Thymus (tissue), 11 donors: ENCODE measurements around the gene ZNF444. TPM values are rescaled to one million over a fixed set of nuclear protein-coding genes. Genes with fewer than 3 reads are reported as not detected.

Source experiments
- DNase-seq, 9 donors: peaks; one replicate each; pipeline ENCODE4 v3.0.0-alpha.2; 2013; ENCODE audit warnings: low spot score in 9 of 9, low read depth in 6 of 9, missing footprints in 1 of 9
- H3K27ac ChIP-seq, 2 donors: one replicate each; pipeline ENCODE4 v1.5.1; 2013; ENCODE audit warnings: control low read depth in 1 of 2, low read depth in 1 of 2, low read length in 1 of 2, mild to moderate bottlenecking in 1 of 2, moderate library complexity in 1 of 2
- H3K27me3 ChIP-seq, 2 donors: one replicate each; pipeline ENCODE4 v1.5.1; 2013; ENCODE audit warnings: low read length in 1 of 2; ENCODE audit not compliant: control insufficient read depth in 2 of 2, insufficient read depth in 1 of 2
- H3K36me3 ChIP-seq, 2 donors: one replicate each; pipeline ENCODE4 v1.5.1; 2013; ENCODE audit warnings: low read length in 1 of 2, mild to moderate bottlenecking in 1 of 2, moderate library complexity in 1 of 2; ENCODE audit not compliant: control insufficient read depth in 2 of 2, insufficient read depth in 2 of 2
- H3K4me1 ChIP-seq, 2 donors: one replicate each; pipeline ENCODE4 v1.5.1; 2013; ENCODE audit warnings: low read length in 2 of 2; ENCODE audit not compliant: control insufficient read depth in 2 of 2, insufficient read depth in 2 of 2
- H3K4me3 ChIP-seq, 2 donors: one replicate each; pipeline ENCODE4 v1.5.1; 2013; ENCODE audit warnings: low read length in 2 of 2, control low read depth in 1 of 2, mild to moderate bottlenecking in 1 of 2
- H3K9me3 ChIP-seq, 2 donors: one replicate each; pipeline ENCODE4 v1.5.1; 2013; ENCODE audit warnings: low read length in 1 of 2, mild to moderate bottlenecking in 1 of 2; ENCODE audit not compliant: control insufficient read depth in 2 of 2, insufficient read depth in 1 of 2
- WGBS: extraction: QIAGEN DNeasy Blood & Tissue Kit; methylation state at CpG from one replicate; pipeline ENCODE4 v1.1.7; 2013; 5-methylcytosine and 5-hydroxymethylcytosine counted together
- polyA plus RNA-seq: library from polyadenylated mRNA; stranded (reverse); fragments of 200-250 nt; gene quantifications from one replicate; pipeline ENCODE4 v1.2.3, GENCODE V29; 2013
- total RNA-seq: library from RNA; stranded (reverse); fragments of 120-200 nt; gene quantifications from one replicate; pipeline ENCODE4 v1.2.4, GENCODE V29; 2013
- donor health status: healthy.

ZNF444 gene
- total and polyA plus RNA-seq, 2 donors = 21.2 to 45.5 TPM

DNA sequence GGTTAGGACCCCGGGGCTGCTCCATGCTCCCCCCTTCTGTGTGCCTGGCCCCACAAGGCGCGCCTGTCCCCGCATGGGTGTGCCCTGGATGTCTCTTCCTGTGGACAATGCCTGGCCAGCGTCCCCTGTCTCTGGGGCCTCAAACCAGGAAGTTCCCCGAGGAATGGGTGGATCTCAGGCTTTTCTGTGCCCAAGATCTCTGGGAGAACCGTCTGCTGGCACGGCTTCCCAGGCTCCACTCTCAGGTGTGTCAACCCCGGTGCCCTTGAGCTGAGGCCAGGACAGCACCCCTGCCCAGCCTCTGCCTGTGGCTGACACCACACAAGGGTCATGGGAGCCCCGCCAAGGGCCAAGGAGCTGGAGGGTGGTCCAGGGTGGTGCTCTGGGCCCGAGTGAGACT lies 15.7 kb downstream of the ZNF444 start:
- Histone ChIP-seq H3K27me3 (no peaks in the 10 kb centered on the region), H3K27ac (no peak overlapping the region), H3K4me1 (peaks cover 12 to 19% of the 10 kb centered on the region in 2 donors), H3K9me3 (no peaks in the 10 kb centered on the region), H3K4me3 (no peak overlapping the region), H3K36me3 (peaks cover 40 to 80% of the 10 kb centered on the region in 2 donors)
- 99% methylated on average over 11 of the region's 11 CpGs for WGBS
- no peak for DNase-seq

DNA sequence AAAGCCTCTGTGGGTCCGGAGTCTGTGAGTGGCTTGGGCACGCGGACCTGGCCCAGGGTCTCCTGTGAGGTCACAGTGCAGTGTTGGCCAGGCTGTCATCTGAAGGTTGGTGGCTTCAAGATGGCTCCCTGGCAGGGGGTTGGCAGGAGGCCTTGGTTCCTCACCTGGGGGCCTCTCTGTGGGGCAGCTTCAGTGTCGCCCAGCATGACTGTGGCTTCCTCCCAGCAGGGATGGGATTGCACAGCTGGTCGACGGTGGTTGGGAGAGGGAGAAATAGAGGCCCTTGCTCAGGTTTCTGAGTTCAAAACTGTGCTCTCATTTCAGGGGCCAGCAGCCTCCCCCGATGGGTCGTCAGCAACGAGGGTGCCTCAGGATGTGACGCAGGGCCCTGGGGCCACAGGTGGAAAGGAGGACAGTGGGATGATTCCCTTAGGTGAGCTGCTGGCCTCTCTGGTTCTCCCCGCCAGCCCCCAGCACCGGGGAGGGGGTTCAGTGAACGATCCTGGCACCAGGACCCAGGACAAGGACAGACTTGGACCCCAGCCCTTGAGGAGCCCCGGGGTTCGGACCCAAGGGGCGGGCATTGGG lies 17.2 kb downstream of the ZNF444 start:
- H3K36me3 ChIP-seq = peaks cover 40 to 75% of the 10 kb centered on the region in 2 donors
- H3K27ac ChIP-seq = no peak overlapping the region
- H3K4me3 ChIP-seq = no peak overlapping the region
- peaks cover 11 to 26% of the 10 kb centered on the region in 2 donors for H3K4me1 ChIP-seq
- no peaks in the 10 kb centered on the region for H3K27me3 ChIP-seq
- no peak for DNase-seq
- H3K9me3 ChIP-seq = no peaks in the 10 kb centered on the region
- WGBS = 88% methylated on average over 16 of the region's 16 CpGs

DNA sequence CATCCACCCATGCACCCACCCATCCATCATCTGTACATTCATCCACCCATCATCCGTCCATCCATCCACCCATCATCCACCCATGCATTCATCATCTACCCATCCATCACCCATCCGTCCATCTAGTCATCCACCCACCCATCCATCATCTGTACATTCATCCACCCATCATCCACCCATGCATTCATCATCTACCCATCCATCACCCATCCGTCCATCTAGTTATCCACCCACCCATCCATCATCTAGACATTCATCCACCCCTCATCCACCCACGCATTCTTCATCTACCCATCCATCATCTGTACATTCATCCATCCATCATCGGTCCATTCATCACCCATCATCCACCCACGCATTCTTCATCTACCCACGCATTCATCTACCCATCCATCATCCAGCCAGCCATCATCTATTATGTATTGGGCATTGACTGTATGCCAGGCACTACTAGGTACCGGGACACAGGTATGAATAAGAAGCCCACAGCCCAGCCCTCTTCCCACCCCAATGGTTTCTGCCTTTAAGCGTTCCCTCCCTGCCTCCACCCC lies 18.0 kb downstream of the ZNF444 start:
- peaks cover 40 to 73% of the 10 kb centered on the region in 2 donors for H3K36me3 ChIP-seq
- no peak overlapping the region for H3K27ac ChIP-seq
- WGBS = 97% methylated on average over 9 of the region's 9 CpGs
- no peaks in the 10 kb centered on the region for H3K27me3 ChIP-seq
- no peaks in the 10 kb centered on the region for H3K9me3 ChIP-seq
- H3K4me3 ChIP-seq = no peak overlapping the region
- DNase-seq = no peak
- H3K4me1 ChIP-seq = peaks cover 3 to 26% of the 10 kb centered on the region in 2 donors

DNA sequence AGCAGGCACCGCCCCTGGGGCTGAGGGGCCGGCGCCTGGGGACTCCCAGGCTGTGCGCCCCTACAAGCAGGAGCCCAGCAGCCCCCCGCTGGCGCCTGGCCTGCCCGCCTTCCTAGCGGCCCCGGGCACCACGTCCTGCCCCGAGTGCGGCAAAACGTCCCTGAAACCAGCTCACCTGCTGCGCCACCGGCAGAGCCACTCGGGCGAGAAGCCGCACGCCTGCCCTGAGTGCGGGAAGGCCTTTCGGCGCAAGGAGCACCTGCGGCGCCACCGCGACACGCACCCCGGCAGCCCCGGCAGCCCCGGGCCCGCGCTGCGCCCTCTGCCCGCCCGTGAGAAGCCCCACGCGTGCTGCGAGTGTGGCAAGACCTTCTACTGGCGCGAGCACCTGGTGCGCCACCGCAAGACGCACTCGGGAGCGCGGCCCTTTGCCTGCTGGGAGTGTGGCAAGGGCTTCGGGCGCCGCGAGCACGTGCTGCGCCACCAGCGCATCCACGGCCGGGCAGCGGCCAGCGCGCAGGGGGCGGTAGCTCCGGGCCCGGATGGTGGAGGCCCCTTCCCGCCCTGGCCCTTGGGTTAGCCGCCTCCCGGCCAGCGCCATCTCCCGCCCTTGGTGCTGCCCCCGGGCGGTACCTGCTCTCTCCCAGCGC lies 18.7 kb downstream of the ZNF444 start:
- no peaks in the 10 kb centered on the region for H3K27me3 ChIP-seq
- H3K4me1 ChIP-seq = peaks cover 3 to 25% of the 10 kb centered on the region in 2 donors
- WGBS = 99% methylated on average over 69 of the region's 69 CpGs
- peaks cover 40 to 66% of the 10 kb centered on the region in 2 donors for H3K36me3 ChIP-seq
- no peak overlapping the region for H3K27ac ChIP-seq
- no peak for DNase-seq
- no peak overlapping the region for H3K4me3 ChIP-seq
- H3K9me3 ChIP-seq = no peaks in the 10 kb centered on the region

DNA sequence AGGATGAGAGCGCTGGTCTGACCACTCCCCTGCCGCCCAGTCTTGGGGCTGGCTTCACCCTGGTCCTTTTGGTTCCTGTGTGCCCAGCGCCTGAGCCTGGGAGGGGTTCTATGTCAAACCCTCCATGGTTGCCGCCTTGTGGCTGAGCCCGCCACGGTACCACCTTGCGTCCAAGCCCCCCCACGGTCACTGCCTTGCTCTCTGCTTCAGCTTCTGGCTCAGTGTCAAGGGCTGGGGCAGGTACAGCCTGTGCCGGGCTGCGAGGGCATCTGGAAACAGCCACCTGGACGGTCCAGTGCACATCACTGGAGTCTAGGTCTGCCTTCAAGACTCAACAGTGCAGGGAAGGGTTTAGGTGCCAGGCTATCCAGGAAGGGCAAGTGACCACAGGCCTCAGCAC lies 20.4 kb downstream of the ZNF444 start:
- no peak overlapping the region for H3K27ac ChIP-seq

DNA sequence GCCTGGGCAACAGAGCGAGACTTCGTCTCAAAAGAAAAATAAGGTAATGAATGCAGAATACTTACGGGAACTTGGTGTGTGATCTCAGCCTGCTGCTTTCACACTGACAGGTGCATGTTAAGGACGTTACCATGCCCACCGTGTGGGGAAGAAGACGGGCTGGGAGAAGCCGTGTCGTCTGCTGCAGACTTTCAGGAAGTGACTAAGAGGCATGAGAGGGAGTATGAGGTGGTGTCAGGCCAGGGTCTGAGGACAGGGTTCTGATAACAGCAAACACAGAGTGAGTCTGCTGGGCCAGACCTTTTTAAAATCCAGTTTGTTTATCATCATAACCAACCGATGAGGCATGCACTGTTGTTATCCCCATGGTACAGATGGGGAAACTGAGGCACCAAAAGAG lies 21.2 kb downstream of the ZNF444 start:
- Histone ChIP-seq H3K4me3 (no peak overlapping the region), H3K27ac (peak overlapping the region in 1 of 2 donors; percentile 7), H3K9me3 (no peaks in the 10 kb centered on the region), H3K27me3 (no peaks in the 10 kb centered on the region), H3K36me3 (peaks cover 16 to 41% of the 10 kb centered on the region in 2 donors), H3K4me1 (peaks cover 3 to 25% of the 10 kb centered on the region in 2 donors)
- WGBS = 9% methylated on average over 9 of the region's 9 CpGs
- DNase-seq = peak in 3 of 9 donors; percentile 43 to 68 (median 59)

More for the DNA sequence above, 20.4 kb downstream of the ZNF444 start:
- H3K36me3 ChIP-seq = peaks cover 23 to 48% of the 10 kb centered on the region in 2 donors
- no peak overlapping the region for H3K4me3 ChIP-seq
- DNase-seq = no peak
- WGBS = 97% methylated on average over 11 of the region's 11 CpGs
- peaks cover 3 to 25% of the 10 kb centered on the region in 2 donors for H3K4me1 ChIP-seq
- H3K27me3 ChIP-seq = no peaks in the 10 kb centered on the region
- no peaks in the 10 kb centered on the region for H3K9me3 ChIP-seq

DNA sequence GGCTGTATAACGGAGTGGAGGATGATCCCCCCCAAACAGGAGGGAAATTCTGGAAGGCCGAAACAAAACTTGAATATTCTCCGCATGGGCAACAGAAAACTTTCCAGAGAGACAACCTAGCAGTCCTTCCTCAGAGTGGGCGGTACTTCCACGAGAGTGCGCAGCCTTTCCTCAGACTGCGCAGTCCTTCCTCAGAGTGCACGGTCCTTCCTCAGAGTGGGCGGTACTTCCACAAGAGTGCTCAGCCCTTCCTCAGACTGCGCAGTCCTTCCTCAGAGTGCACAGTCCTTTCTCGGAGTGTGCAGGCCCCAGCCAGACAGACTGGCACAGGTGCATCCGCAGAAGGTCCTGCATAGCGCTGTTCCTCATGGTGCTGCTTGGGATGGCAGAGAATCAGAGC lies 22.0 kb downstream of the ZNF444 start:
- DNase-seq = no peak
- Histone ChIP-seq H3K9me3 (no peaks in the 10 kb centered on the region), H3K4me3 (no peak overlapping the region), H3K27me3 (no peaks in the 10 kb centered on the region), H3K4me1 (peaks cover 3 to 25% of the 10 kb centered on the region in 2 donors), H3K27ac (no peak overlapping the region), H3K36me3 (peaks cover 15 to 33% of the 10 kb centered on the region in 2 donors)
- 91% methylated on average over 13 of the region's 13 CpGs for WGBS

DNA sequence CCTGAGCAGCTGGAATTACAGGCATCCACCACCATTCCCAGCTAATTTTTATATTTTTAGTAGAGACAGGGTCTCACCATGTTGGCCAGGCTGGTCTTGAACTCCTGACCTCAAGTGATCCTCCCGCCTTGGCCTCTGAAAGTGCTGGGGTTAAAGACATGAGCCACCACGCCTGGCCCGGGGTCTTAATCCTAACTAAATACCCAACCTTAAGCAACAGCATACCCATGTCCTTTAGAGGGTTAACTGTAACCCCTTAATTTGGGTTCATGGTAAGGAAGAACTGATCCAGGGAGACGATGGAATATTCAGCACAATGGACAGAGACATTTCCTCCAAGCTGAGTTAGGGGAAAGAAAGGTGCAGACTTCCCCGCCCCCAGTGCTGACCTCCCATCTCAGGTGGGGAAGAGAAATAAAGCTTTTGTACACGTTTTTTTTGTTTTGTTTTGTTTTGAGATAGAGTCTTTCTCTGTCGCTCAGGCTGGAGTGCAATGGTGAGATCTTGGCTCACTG lies 26.0 kb downstream of the ZNF444 start:
- no peaks in the 10 kb centered on the region for H3K36me3 ChIP-seq
- H3K4me1 ChIP-seq = peaks cover 3 to 19% of the 10 kb centered on the region in 2 donors
- WGBS = 60% methylated on average over 7 of the region's 7 CpGs
- no peaks in the 10 kb centered on the region for H3K27me3 ChIP-seq
- no peak overlapping the region for H3K4me3 ChIP-seq
- H3K27ac ChIP-seq = no peak overlapping the region
- DNase-seq = peak in 2 of 9 donors; percentile 33 to 54
- H3K9me3 ChIP-seq = no peaks in the 10 kb centered on the region

DNA sequence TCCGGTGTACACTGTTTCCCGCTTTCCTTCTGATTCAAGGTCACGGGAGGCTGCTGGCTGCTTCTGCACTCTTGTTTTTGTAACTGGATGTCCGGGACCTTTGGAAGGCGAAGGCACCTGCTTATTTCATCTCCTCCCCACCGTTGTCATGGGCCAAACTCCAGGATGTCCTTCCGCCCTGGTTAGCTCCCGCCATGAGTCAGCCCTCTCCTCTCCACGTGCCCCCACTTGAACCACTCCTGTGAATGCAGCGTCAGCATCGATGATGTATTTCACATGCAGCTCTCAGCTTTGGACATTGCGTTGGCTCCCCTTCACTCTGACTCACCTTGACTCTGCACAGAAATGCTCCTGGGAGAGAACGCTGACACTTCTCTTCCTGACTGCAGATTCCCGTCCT lies 29.2 kb downstream of the ZNF444 start:
- no peak for DNase-seq
- no peaks in the 10 kb centered on the region for H3K4me1 ChIP-seq
- no peaks in the 10 kb centered on the region for H3K27me3 ChIP-seq
- no peak overlapping the region for H3K4me3 ChIP-seq
- no peaks in the 10 kb centered on the region for H3K36me3 ChIP-seq
- H3K9me3 ChIP-seq = no peaks in the 10 kb centered on the region
- H3K27ac ChIP-seq = no peak overlapping the region
- WGBS = 84% methylated on average over 14 of the region's 14 CpGs
